Natural killer cell (primary cell): Measurements from ENCODE around the gene MACROH2A1. TPM values are rescaled to one million over a fixed set of nuclear protein-coding genes. Genes with fewer than 3 reads are reported as not detected.
A peak's percentile ranks its signal among the peaks of the same experiment; 100 is the strongest.

ENCODE experiments used
- ATAC-seq, 3 donors: fragments of 150-1000 bp in 2 of 3; fragments of 200-7000 bp in 1 of 3; cut with Tn5 transposase; 1 replicate in 1 of 3; 2 replicates in 2 of 3; pipeline ENCODE4 v1.10.0; 2021; ENCODE audit warnings: mild to moderate bottlenecking in 2 of 3, moderate library complexity in 2 of 3
- DNase-seq, 2 donors: peaks; one replicate each; pipeline versions ENCODE4 v3.0.0 to v3.0.0-alpha.2; 2013 to 2021; ENCODE audit warnings: mixed read lengths in 1 of 2
- H3K27ac ChIP-seq: one replicate; pipeline ENCODE4 v1.5.1; 2013; ENCODE audit warnings: mild to moderate bottlenecking, low read length
- H3K27me3 ChIP-seq: one replicate; pipeline ENCODE4 v1.6.1; 2013; ENCODE audit warnings: low read length; ENCODE audit not compliant: control insufficient read depth, insufficient read depth
- H3K36me3 ChIP-seq: one replicate; pipeline ENCODE4 v1.6.1; 2013; ENCODE audit warnings: low read length; ENCODE audit not compliant: control insufficient read depth, insufficient read depth
- H3K4me1 ChIP-seq: one replicate; pipeline ENCODE4 v1.6.1; 2013; ENCODE audit warnings: low read length; ENCODE audit not compliant: control insufficient read depth, insufficient read depth
- H3K4me3 ChIP-seq: one replicate; pipeline ENCODE4 v1.5.1; 2013; ENCODE audit warnings: low read length
- H3K9me3 ChIP-seq: one replicate; pipeline ENCODE4 v1.6.1; 2013; ENCODE audit warnings: low read length; ENCODE audit not compliant: control insufficient read depth, insufficient read depth
- H3K27ac Mint-ChIP-seq, 2 donors: one replicate each; pipeline ENCODE4 v1.8.0; 2022; ENCODE audit warnings: mild to moderate bottlenecking in 2 of 2, mixed read lengths in 2 of 2, moderate library complexity in 1 of 2
- H3K27me3 Mint-ChIP-seq, 2 donors: one replicate each; pipeline ENCODE4 v1.8.0; 2022; ENCODE audit warnings: low read depth in 2 of 2, mixed read lengths in 2 of 2
- H3K36me3 Mint-ChIP-seq: one replicate; pipeline ENCODE4 v1.8.0; 2022; ENCODE audit warnings: mixed read lengths
- H3K4me1 Mint-ChIP-seq, 2 donors: one replicate each; pipeline ENCODE4 v1.8.0; 2022; ENCODE audit warnings: mixed read lengths in 2 of 2
- H3K4me3 Mint-ChIP-seq: one replicate; pipeline ENCODE4 v1.8.0; 2022; ENCODE audit warnings: mild to moderate bottlenecking, moderate library complexity, mixed read lengths
- H3K9me3 Mint-ChIP-seq, 2 donors: one replicate each; pipeline ENCODE4 v1.8.0; 2022; ENCODE audit warnings: mixed read lengths in 2 of 2
- CTCF ChIP-seq: fragments of 200-600 bp; IDR thresholded peaks from one replicate; pipeline ENCODE4 v1.8.0; 2022; ENCODE audit warnings: antibody characterized with exemption
- WGBS: methylation state at CpG from one replicate; pipeline ENCODE4 v1.1.7; 2013; ENCODE audit warnings: missing lambda C conversion rate; ENCODE audit not compliant: insufficient coverage; 5-methylcytosine and 5-hydroxymethylcytosine counted together
- intact Hi-C: fragments of 100-400 bp; cut with micrococcal nuclease; formaldehyde crosslinking; loops from one replicate; pipeline ENCODE4 v1.14.2; 2022
- total RNA-seq, 4 donors: library from RNA; stranded (reverse); fragments of 120-200 nt in 1 of 4; gene quantifications; one replicate each; pipeline versions ENCODE4 v1.2.3 to v1.2.4, GENCODE V29; 2013 to 2022

MACROH2A1 gene
- total RNA-seq, 3 donors from 2014 or later (not counting 1 experiment from before 2014, with no cell fraction given), result 139 to 160 (median 139) TPM

DNA sequence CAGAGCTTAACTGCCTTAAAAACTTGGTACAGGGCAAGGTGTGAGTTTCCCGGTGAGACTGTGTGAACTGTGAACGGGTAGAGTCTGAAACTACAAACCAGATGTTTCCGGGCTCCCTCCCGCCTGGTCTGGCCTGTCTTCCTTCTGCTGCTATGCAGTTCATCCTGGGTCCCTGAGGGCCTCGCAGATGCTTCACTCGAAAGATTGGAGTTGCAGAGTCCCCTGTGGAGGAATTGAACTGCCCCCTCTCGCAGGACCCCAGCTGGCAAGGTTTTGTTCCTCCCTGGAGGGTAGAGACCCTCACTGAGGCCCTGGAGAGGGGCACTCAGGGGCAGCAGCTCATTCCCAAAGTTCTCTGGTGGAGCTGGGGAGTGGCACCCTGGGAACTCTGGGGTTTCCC is 47.6 kb upstream of the MACROH2A1 start:
- Mint-ChIP-seq H3K4me3 (no peak overlapping the region), H3K9me3 (no peaks in the 10 kb centered on the region), H3K27me3 (peaks cover 8 to 9% of the 10 kb centered on the region in 2 donors), H3K36me3 (no peaks in the 10 kb centered on the region), H3K4me1 (peaks cover 9 to 11% of the 10 kb centered on the region in 2 donors), H3K27ac (no peak overlapping the region)
- no peaks in the 10 kb centered on the region for H3K27me3 ChIP-seq
- no peak overlapping the region for H3K27ac ChIP-seq
- H3K36me3 ChIP-seq, result no peaks in the 10 kb centered on the region
- DNase-seq (no peak), ATAC-seq (peak in 1 of 3 donors; percentile 43)
- WGBS, result 41% methylated on average over 7 of the region's 7 CpGs
- no peak for TF ChIP-seq CTCF
- intact Hi-C loops, result no loop called here
- no peaks in the 10 kb centered on the region for H3K9me3 ChIP-seq
- peaks cover 20% of the 10 kb centered on the region for H3K4me1 ChIP-seq
- no peak overlapping the region for H3K4me3 ChIP-seq

DNA sequence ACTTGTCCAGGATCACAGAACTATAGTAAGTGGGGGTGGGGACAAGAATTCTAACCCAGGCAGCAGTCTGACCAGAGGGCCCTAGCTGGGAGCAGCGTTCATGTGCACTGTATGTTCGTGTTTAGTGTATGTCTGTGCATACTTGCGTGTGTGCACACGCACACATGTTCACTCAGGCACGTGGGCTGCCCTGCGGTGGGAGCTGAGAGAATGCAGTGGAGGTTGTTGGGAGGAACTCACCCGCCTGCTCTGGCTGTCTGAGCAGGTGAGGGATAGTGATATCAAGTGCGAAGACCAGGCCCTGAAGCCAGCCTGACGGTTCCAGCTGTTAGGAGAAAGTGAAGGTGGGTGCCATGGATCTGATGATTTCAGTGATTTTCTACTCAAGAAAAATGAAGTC is 47.2 kb upstream of the MACROH2A1 start:
- no peak overlapping the region for H3K27ac ChIP-seq
- no peaks in the 10 kb centered on the region for H3K36me3 Mint-ChIP-seq
- 71% methylated on average over 9 of the region's 9 CpGs for WGBS
- H3K27me3 ChIP-seq, result no peaks in the 10 kb centered on the region
- DNase-seq (no peak), ATAC-seq (no peak)
- no peak overlapping the region for H3K4me3 ChIP-seq
- H3K4me1 ChIP-seq, result peaks cover 23% of the 10 kb centered on the region
- TF ChIP-seq CTCF, result no peak
- H3K4me3 Mint-ChIP-seq, result no peak overlapping the region
- intact Hi-C loops, result no loop called here
- no peaks in the 10 kb centered on the region for H3K9me3 Mint-ChIP-seq
- peaks cover 8 to 10% of the 10 kb centered on the region in 2 donors for H3K27me3 Mint-ChIP-seq
- peaks cover 9 to 11% of the 10 kb centered on the region in 2 donors for H3K4me1 Mint-ChIP-seq
- no peak overlapping the region for H3K27ac Mint-ChIP-seq
- H3K36me3 ChIP-seq, result no peaks in the 10 kb centered on the region
- no peaks in the 10 kb centered on the region for H3K9me3 ChIP-seq

- Histone ChIP-seq H3K4me1 (peaks cover 23% of the 10 kb centered on the region), H3K27me3 (no peaks in the 10 kb centered on the region), H3K9me3 (no peaks in the 10 kb centered on the region), H3K27ac (no peak overlapping the region), H3K36me3 (no peaks in the 10 kb centered on the region), H3K4me3 (no peak overlapping the region)
- Mint-ChIP-seq H3K4me1 (peaks cover 9 to 11% of the 10 kb centered on the region in 2 donors), H3K27me3 (peaks cover 8 to 12% of the 10 kb centered on the region in 2 donors), H3K27ac (no peak overlapping the region), H3K4me3 (no peak overlapping the region), H3K9me3 (no peaks in the 10 kb centered on the region), H3K36me3 (no peaks in the 10 kb centered on the region)
- ATAC-seq (no peak), DNase-seq (no peak)
- TF ChIP-seq CTCF, result no peak
- intact Hi-C loops, result no loop called here
- WGBS, result 74% methylated on average over 14 of the region's 14 CpGs
Measured at GRCh38 chr5:135445306-135445985, 46.4 kb upstream of the MACROH2A1 start.

DNA sequence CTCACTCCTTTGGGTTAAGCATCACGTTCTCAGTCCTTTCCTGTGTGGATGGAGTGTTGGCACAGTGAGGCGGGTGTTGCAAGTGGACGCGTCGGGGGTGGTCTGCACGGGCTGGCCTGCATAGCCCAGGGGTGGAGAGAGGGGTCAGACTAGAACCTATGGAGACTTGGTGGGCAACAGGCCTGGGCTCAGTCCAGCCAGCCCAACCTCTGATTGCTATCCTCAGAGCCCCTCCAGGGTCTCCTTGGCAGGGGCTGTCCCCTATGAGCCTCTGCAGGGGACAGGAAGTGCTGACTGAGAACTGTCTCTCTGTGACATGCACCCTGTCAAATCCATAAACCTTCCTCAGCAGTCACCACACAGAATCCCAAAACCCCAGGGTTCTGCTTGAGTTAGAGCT is 45.9 kb upstream of the MACROH2A1 start:
- ATAC-seq, result no peak
- peaks cover 8 to 12% of the 10 kb centered on the region in 2 donors for H3K27me3 Mint-ChIP-seq
- Histone ChIP-seq H3K27me3 (no peaks in the 10 kb centered on the region), H3K4me3 (no peak overlapping the region), H3K27ac (no peak overlapping the region), H3K36me3 (no peaks in the 10 kb centered on the region), H3K4me1 (peaks cover 23% of the 10 kb centered on the region), H3K9me3 (no peaks in the 10 kb centered on the region)
- H3K9me3 Mint-ChIP-seq, result no peaks in the 10 kb centered on the region
- no peak for DNase-seq
- H3K4me3 Mint-ChIP-seq, result no peak overlapping the region
- H3K36me3 Mint-ChIP-seq, result no peaks in the 10 kb centered on the region
- no peak overlapping the region for H3K27ac Mint-ChIP-seq
- peaks cover 9 to 11% of the 10 kb centered on the region in 2 donors for H3K4me1 Mint-ChIP-seq
- TF ChIP-seq CTCF, result no peak
- intact Hi-C loops, result no loop called here
- WGBS, result 91% methylated on average over 6 of the region's 6 CpGs
